ENCODE measurements around the gene FBXL15. TPM values are rescaled to one million over a fixed set of nuclear protein-coding genes. Genes with fewer than 3 reads are reported as not detected.

Gene FBXL15, protein sequence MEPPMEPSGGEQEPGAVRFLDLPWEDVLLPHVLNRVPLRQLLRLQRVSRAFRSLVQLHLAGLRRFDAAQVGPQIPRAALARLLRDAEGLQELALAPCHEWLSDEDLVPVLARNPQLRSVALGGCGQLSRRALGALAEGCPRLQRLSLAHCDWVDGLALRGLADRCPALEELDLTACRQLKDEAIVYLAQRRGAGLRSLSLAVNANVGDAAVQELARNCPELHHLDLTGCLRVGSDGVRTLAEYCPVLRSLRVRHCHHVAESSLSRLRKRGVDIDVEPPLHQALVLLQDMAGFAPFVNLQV
- 1 to 10 TPM; 7.2 to 9.7 TPM for total RNA-seq

DNA sequence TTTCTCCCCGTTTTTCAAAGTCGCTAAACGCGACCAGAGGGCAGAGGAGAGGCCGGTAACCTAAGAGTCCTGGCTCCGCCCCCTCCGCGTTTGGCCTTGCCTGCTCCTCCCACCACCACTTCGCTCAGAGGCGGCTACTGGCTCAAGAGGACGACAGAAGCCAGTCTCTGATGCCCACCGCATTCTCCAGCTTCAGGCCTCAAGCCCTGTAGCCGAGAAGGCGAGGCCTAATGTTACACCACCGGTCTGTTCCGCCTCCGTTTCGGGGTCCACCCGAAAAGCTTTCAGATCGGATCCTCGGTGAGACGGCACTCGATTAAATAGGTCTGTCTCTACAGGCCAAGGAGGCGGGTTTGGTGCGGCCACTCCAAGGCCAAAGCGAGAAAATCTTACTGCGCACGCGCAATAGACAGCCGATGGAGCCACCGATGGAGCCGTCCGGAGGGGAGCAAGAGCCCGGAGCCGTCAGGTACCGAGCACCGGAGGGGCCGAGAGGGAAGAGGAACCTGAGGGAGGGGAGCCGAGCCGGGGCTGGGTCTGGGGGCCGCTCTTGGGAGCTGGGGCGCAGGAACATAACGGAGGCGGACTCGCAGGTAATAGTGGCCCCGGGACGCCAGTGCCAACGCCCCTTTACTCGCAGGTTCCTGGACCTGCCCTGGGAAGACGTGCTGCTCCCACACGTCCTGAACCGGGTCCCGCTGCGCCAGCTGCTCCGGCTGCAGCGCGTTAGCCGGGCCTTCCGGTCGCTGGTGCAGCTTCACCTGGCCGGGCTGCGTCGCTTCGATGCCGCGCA is at the start of gene FBXL15:
FBXL15 (plus strand) TSS at position 123 of the 793 bp plus-strand sequence; CDS start at position 417, 294 bp downstream.

DNA sequence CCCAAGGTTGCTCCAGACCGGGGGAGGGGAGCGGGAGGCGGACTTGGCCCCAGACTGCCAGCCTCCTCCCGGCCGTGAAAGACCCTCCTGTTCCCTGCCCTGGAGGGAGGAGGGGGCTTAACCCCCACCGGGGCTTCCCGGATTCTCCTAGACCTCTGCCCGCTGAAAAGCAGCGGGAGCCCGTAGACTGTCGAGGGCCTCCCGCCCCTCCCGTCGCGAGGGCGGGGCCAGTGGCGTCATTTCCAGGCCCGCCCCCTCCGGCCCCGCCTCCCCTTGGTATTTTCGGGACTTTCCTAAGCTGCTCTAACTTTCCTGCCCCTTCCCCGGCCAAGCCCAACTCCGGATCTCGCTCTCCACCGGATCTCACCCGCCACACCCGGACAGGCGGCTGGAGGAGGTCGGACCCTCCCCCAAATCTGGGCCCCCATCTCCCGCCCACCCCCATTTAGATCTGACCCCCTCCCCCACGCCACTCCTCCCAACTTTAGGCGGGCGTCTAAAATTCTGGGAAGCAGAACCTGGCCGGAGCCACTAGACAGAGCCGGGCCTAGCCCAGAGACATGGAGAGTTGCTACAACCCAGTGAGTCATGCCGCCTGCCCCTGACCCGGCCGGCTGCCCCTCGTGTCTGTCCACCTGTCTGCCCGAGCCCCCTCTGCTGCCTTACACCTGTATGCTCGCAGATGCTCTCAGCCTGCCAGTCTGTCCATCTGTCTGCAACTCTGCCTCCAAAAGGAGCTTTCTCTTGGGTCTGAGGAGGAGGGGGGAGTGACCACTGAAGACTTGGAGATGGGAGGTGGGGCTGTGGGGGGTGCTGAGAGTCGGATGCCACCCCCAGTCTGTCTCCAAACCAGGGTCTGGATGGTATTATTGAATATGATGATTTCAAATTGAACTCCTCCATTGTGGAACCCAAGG is 25.0 kb upstream of the FBXL15 start, which contains the start of gene NFKB2:
NFKB2 (plus strand) TSS at position 306 of the 917 bp plus-strand sequence; CDS start at position 561, 255 bp downstream.

DNA sequence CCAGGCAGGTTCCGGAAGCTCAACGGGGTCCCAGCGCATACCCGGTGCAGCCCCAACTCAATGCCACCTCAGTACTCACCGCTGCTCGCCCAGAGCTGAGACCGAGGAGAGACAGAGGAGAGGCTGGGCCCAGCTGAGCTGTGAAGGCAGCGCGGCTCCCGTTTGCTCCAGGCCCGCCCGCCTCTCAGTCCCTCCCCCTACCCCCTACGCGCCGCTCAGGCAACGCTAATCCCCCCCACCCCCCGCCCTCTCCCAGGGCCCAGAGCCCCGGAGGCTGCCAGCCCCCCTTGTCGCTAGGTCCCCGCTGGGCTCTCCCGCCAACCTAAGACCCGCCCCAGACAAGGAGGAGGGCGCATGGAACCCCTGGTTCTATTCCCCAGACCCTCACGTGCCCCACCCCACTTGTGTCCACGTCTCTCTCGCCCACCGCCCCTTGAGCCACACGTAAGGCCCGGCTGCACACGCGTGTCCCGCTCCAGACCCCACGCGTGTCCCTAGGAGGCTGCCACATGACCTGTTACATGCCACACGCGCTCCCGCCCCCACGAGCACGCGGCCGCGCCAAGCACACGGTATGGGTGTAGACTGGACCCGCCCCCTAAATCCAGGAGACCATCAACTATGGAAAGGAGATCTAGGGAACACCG is 1.9 kb upstream of the FBXL15 start, which contains the start of gene PSD:
PSD (minus strand) TSS at position 164 of the 647 bp plus-strand sequence. CDS start 1,747 bp downstream, outside the sequence.

DNA sequence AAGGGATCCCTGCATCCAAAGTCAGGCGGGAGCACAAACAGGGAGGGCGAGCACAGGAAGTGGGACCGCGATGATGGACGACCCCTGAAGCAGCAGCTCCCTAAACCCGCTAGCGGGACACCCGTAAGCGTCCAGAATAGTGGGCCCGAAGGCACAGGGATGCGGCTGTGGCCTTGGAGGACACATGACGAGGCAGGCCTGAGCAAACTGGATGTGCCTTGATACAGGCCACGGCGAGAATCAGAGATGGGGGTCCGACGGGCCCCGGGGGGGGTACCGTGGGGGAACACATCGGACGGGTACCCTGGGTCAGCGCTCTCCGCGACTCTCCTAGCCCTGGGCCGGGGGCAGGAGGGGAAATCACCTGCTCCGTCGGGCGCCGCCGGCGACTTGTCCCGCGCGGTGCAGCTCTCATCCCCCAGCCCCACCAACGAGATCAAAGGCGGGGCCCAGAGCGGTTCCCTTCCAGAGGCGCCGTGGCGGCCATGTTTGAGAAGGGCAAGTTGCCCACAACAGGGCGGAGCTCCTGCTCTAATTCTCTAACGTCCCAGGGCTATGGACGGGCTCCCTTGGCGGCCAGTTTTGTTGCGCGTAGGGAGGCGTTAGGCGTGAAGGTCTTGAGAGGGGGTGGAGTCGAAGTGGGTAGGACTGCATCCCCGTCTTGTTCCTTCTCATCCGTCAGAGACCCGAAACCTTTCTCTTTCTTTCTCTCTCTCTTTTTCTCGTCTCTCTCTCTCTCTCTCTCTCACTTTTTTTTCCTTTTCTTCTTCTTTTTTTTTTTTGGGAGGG is 11.7 kb downstream of the FBXL15 start, which contains the start of gene CUEDC2:
CUEDC2 (minus strand) TSS at position 413 of the 789 bp plus-strand sequence. CDS start 7,386 bp downstream, outside the sequence.

DNA sequence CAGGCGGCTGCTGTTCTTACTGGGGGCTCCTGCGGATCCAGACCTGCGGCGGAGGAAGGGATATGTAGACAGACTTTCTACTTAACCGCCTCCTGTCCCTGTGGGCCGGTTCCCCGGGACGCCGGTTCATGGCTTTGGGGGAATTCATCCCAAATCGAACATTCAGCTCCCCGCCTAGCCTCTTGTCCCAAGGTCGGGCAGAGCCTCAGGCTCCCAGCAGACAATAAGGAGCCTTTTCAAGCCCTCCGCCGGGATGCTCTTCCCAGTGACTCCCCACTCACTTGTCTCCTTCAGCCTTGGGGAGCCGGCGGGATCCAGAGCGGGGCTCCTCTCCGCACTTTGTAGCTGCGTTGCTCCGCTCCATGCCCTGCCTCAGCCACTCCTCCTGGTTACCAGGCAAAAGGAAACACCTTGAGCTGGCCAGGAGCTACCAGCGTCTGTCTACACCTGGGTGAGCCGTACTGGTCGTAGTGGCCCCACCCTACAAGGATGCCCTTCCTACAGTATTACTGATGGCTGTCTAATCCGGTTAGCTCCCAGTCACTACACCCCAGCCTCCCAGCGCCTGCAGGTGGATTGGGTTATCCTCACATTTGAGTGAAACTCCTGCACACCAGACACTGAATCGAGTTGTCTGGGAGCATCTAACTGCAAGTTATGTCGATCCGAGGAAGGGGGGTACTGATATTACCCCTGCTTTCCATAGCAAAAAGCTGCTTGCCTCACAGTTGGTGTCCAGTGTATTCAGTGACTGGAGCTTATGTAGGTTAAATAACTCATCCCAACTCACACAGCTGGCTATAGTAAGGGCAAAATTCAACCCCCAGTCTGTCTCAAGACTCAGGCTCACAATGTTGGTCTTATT is 30.7 kb downstream of the FBXL15 start, which contains the start of gene C10orf95:
C10orf95 (minus strand) TSS at position 439 of the 865 bp plus-strand sequence. CDS start 450 bp downstream, outside the sequence.

Small RNAs within 50 kb of the gene (small RNA-seq; reads per million reads assigned to genes)
- gene MIR146B = 89.2 to 93.0 reads per million in 2 donors

Other genes starting within 250 kb of the FBXL15 start
- under 1 TPM; 0.33 to 0.34 TPM for gene ELOVL3, start 194.5 kb upstream of the FBXL15 start, total RNA-seq
- gene PITX3, start 179.3 kb upstream of the FBXL15 start, total RNA-seq = not detected
- gene GBF1, start 175.3 kb upstream of the FBXL15 start, total RNA-seq = 10 to 100 TPM; 29.3 to 35.4 TPM
- gene NFKB2, start 25.1 kb upstream of the FBXL15 start, total RNA-seq = 10 to 100 TPM; 25.0 to 78.5 TPM
- gene PSD, start 2.1 kb upstream of the FBXL15 start, total RNA-seq = under 1 TPM; under 0.01 to 0.34 TPM
- 10 to 100 TPM; 52.3 to 53.0 TPM for gene CUEDC2, start 11.7 kb downstream of the FBXL15 start, total RNA-seq
- not detected for gene C10orf95, start 30.7 kb downstream of the FBXL15 start, total RNA-seq
- gene ACTR1A, start 81.9 kb downstream of the FBXL15 start, total RNA-seq = 100 to 1,000 TPM; 134 TPM
- gene SUFU, start 83.1 kb downstream of the FBXL15 start, total RNA-seq = 1 to 10 TPM; 3.7 to 6.2 TPM
- 10 to 100 TPM; 26.0 to 26.5 TPM for gene TRIM8, start 223.6 kb downstream of the FBXL15 start, total RNA-seq

All from melanocyte of skin (primary cell).